ENCODE measurements around the gene METTL1. TPM values are rescaled to one million over a fixed set of nuclear protein-coding genes. Genes with fewer than 3 reads are reported as not detected.

The METTL1 gene
- total and polyA plus RNA-seq, 4 donors, result 2.8 to 11.2 (median 7.1) TPM

DNA sequence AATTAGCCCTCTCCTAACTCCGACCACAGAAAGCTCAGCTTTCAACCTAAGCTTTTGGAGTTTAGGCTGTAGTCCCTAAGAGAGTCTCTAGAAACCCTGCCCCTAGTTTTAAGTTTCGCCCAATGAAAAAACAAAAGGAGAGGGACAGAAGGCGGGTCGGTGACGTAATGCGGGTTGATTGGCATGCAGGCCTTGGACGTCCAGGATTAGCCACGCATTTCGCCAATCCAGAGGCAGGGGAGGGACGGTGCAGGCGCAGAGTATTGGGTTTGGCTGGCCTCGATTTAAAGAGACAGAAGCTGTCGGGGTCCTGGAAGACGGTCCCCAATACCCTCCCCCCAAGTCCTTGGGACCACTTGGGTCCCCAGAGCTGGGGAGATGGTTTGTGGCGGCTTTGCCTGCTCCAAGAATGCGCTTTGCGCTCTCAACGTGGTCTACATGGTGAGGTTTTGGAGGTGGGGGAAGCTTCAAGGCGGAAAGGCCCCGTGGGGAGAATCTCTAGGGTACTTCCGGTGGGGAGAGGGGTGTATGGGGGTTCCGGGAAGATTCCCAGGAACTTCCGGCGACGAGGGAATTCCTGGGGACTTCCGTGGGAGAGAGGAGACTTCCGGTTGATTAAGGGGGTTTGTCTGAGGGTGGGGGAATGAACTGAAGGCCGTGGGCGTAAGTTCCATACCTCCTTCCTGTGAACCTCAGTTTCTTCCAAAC, 27.0 kb downstream of the METTL1 start, which contains the start of gene TSPAN31:
TSPAN31 (plus strand) TSS at position 263 of the 708 bp plus-strand sequence; CDS start at position 379, 116 bp downstream.
- peaks cover 4 to 22% (median 13%) of the 10 kb centered on the region in 4 donors for H3K36me3 ChIP-seq (ENCODE audit: control insufficient read depth in 4 of 4, insufficient read depth in 3 of 4, low read depth in 1 of 4, low read length in 3 of 4)
- under 1% methylated on average over 29 of the region's 29 CpGs for WGBS
- H3K9ac ChIP-seq (ENCODE audit: low read depth in 1 of 2, low read length in 2 of 2), result peak within 1 kb of the TSS; percentile 28 to 88
- peaks cover 3 to 12% (median 6%) of the 10 kb centered on the region in 4 donors for H3K4me1 ChIP-seq (ENCODE audit: control insufficient read depth in 4 of 4, insufficient read depth in 4 of 4, low read length in 3 of 4)
- peak; percentile 89 for DNase-seq (ENCODE audit: low spot score)
- H3K27me3 ChIP-seq (ENCODE audit: control insufficient read depth in 4 of 4, insufficient read depth in 4 of 4, low read length in 3 of 4), result no peaks in the 10 kb centered on the region
- TF ChIP-seq RXRA (IDR thresholded peaks at IDR 0.05) (no peak), REST (IDR thresholded peaks at IDR 0.05) (peak; percentile 38), ZBTB33 (IDR thresholded peaks at IDR 0.05) (peak; percentile 38), SP1 (IDR thresholded peaks at IDR 0.05) (peak; percentile 84), HNF4G (IDR thresholded peaks at IDR 0.05) (no peak), GABPA (IDR thresholded peaks at IDR 0.05 in 1 of 2, conservative IDR thresholded peaks at IDR 0.05 in 1 of 2) (peak; percentile 89 to 92), ATF3 (IDR thresholded peaks at IDR 0.05) (no peak), FOXA2 (IDR thresholded peaks at IDR 0.05) (no peak), RAD21 (IDR thresholded peaks at IDR 0.05) (no peak), YY1 (IDR thresholded peaks at IDR 0.05) (peak; percentile 48), FOXA1 (IDR thresholded peaks at IDR 0.05) (no peak), EGR1 (IDR thresholded peaks at IDR 0.05; ENCODE audit: low read depth in 2 of 2) (no peak), TAF1 (conservative IDR thresholded peaks at IDR 0.05) (peak; percentile 84), HNF4A (conservative IDR thresholded peaks at IDR 0.05) (peak in 1 of 2 donors; percentile 36), NR2F2 (IDR thresholded peaks at IDR 0.05) (no peak), JUND (IDR thresholded peaks at IDR 0.05) (peak; percentile 86 to 91)
- TF ChIP-seq, protein P1, sequence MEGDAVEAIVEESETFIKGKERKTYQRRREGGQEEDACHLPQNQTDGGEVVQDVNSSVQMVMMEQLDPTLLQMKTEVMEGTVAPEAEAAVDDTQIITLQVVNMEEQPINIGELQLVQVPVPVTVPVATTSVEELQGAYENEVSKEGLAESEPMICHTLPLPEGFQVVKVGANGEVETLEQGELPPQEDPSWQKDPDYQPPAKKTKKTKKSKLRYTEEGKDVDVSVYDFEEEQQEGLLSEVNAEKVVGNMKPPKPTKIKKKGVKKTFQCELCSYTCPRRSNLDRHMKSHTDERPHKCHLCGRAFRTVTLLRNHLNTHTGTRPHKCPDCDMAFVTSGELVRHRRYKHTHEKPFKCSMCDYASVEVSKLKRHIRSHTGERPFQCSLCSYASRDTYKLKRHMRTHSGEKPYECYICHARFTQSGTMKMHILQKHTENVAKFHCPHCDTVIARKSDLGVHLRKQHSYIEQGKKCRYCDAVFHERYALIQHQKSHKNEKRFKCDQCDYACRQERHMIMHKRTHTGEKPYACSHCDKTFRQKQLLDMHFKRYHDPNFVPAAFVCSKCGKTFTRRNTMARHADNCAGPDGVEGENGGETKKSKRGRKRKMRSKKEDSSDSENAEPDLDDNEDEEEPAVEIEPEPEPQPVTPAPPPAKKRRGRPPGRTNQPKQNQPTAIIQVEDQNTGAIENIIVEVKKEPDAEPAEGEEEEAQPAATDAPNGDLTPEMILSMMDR (IDR thresholded peaks at IDR 0.05; ENCODE audit: low read depth, low read length, missing input control), result no peak
- TF ChIP-seq, protein P2, sequence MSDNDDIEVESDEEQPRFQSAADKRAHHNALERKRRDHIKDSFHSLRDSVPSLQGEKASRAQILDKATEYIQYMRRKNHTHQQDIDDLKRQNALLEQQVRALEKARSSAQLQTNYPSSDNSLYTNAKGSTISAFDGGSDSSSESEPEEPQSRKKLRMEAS (IDR thresholded peaks at IDR 0.05), result peak; percentile 71
- peak within 1 kb of the TSS; percentile 62 to 82 (median 65) for H3K4me3 ChIP-seq (ENCODE audit: low read depth in 1 of 3, low read length in 3 of 3)
- H3K9me3 ChIP-seq (ENCODE audit: control insufficient read depth in 4 of 4, low read length in 3 of 4), result no peaks in the 10 kb centered on the region
- peak within 1 kb of the TSS; percentile 77 to 85 for H3K27ac ChIP-seq (ENCODE audit: low read depth in 1 of 2, low read length in 2 of 2)
